Fibroblast of lung (primary cell): ENCODE measurements around the gene NAB1. TPM values are rescaled to one million over a fixed set of nuclear protein-coding genes. Genes with fewer than 3 reads are reported as not detected.

Experiments used
- DNase-seq, 2 donors: peaks; one replicate each; pipeline versions ENCODE4 v3.0.0 to v3.0.0-alpha.2; 2010; ENCODE audit warnings: low read depth in 2 of 2
- H2AFZ ChIP-seq: 2 replicates; pipeline ENCODE4 v1.5.1; 2012; ENCODE audit warnings: low read length, control low read depth, inconsistent platforms
- H3K27ac ChIP-seq: 2 replicates; pipeline ENCODE4 v1.5.1; 2011; ENCODE audit warnings: low read length, control low read depth; ENCODE audit not compliant: insufficient read depth
- H3K27me3 ChIP-seq: 2 replicates; pipeline ENCODE4 v1.5.1; 2011; ENCODE audit warnings: mild to moderate bottlenecking, low read length; ENCODE audit not compliant: control insufficient read depth, insufficient read depth
- H3K36me3 ChIP-seq: 2 replicates; pipeline ENCODE4 v1.5.1; 2011; ENCODE audit warnings: low read length; ENCODE audit not compliant: control insufficient read depth, insufficient read depth
- H3K4me1 ChIP-seq: 2 replicates; pipeline ENCODE4 v1.5.1; 2011; ENCODE audit warnings: low read length; ENCODE audit not compliant: control insufficient read depth, insufficient read depth; ENCODE audit errors: extremely low read depth
- H3K4me2 ChIP-seq: 2 replicates; pipeline ENCODE4 v1.5.1; 2011; ENCODE audit warnings: low read length, control low read depth; ENCODE audit not compliant: insufficient read depth; ENCODE audit errors: extremely low read depth
- H3K4me3 ChIP-seq, 4 experiments: fragments of 200-600 bp in 1 of 4; sonication (generic) in 1 of 4; replicated peaks in 1 of 4; 2 replicates each; pipeline ENCODE4 v1.5.1; 2011 to 2016; ENCODE audit warnings: low read length in 4 of 4, low read depth in 3 of 4, mild to moderate bottlenecking in 3 of 4, control low read depth in 2 of 4, inconsistent platforms in 1 of 4, mixed read lengths in 1 of 4; ENCODE audit not compliant: insufficient read depth in 1 of 4; ENCODE audit errors: control extremely low read depth in 1 of 4
- H3K79me2 ChIP-seq: 2 replicates; pipeline ENCODE4 v1.5.1; 2012; ENCODE audit warnings: mild to moderate bottlenecking, low read length, inconsistent platforms; ENCODE audit not compliant: control insufficient read depth, insufficient read depth
- H3K9ac ChIP-seq: 2 replicates; pipeline ENCODE4 v1.5.1; 2011; ENCODE audit warnings: mild to moderate bottlenecking, low read length, control low read depth; ENCODE audit not compliant: insufficient read depth
- H3K9me3 ChIP-seq: 2 replicates; pipeline ENCODE4 v1.5.1; 2012; ENCODE audit warnings: low read depth, low read length; ENCODE audit not compliant: control insufficient read depth, insufficient read depth
- H4K20me1 ChIP-seq: 2 replicates; pipeline ENCODE4 v1.5.1; 2011; ENCODE audit warnings: low read length; ENCODE audit not compliant: control insufficient read depth, insufficient read depth; ENCODE audit errors: extremely low read depth
- EZH2 ChIP-seq: IDR thresholded peaks from 2 replicates; pipeline ENCODE4 v1.5.1; 2012; ENCODE audit warnings: low read length, control low read depth, mild to moderate bottlenecking; ENCODE audit errors: missing control alignments
- polyA plus RNA-seq, 2 donors: library from polyadenylated mRNA; depleted of rRNA in 1 of 2; stranded (reverse) in 1 of 2; unstranded in 1 of 2; fragments of >200 nt; gene quantifications; 2 replicates each; pipeline ENCODE4 v1.2.1, GENCODE V29; 2011 to 2012; ENCODE audit warnings: missing spikeins in 1 of 2
- total RNA-seq: library from RNA; depleted of rRNA; stranded (reverse); fragments of >200 nt; gene quantifications from 2 replicates; pipeline ENCODE4 v1.2.1, GENCODE V29; 2014
- TF ChIP-seq, protein P1 (sequence below), 2 donors: IDR thresholded peaks in 1 of 2; conservative IDR thresholded peaks in 1 of 2; 1 replicate in 1 of 2; 2 replicates in 1 of 2; pipeline ENCODE4 v1.5.1; 2011 to 2012; ENCODE audit warnings: low read length in 2 of 2, control low read depth in 1 of 2, inconsistent platforms in 1 of 2, low read depth in 1 of 2, mild to moderate bottlenecking in 1 of 2

The NAB1 gene
- total and polyA plus RNA-seq, 2 donors (not counting 1 experiment from before 2014, with no cell fraction given), result 18.3 to 46.6 TPM

DNA sequence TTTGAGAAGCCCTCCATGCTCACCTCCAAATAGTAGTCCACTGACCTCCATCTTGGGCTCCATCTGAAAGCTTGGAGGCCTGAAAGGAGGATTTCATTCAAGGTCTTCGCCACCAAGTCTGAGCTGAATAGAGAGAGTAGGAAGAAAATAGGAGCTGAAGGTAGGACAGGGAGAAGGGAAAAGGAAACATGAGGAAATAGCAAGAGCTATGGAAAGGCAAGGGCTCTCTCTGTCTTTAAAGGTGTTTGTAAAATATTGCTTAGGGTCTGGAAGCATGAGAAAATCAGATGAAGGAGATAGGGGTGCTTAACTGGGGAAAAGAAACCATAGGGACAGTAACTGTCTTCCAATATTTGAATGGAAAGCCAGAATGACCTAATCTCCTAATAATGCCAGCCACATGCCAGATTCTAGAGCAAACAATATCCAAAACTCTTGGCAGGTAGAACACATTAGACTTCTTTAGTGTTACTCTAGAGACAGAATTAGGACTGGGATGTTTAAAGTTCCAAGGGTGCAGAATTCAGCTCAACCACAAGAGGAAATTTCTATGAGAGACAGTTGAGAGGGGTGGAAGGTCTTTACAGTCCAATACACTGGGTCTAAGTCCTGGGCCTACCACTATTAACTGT is 67.4 kb downstream of the NAB1 start:
- DNase-seq, result peak in 1 of 2 donors; percentile 47
- Histone ChIP-seq H3K9me3 (no peaks in the 10 kb centered on the region), H3K79me2 (no peaks in the 10 kb centered on the region), H3K4me3 (no peak overlapping the region), H3K4me1 (no peaks in the 10 kb centered on the region), H3K9ac (no peak overlapping the region), H3K27ac (no peak overlapping the region), H2AFZ (no peak overlapping the region), H3K4me2 (no peak overlapping the region), H4K20me1 (no peaks in the 10 kb centered on the region), H3K27me3 (no peaks in the 10 kb centered on the region), H3K36me3 (no peaks in the 10 kb centered on the region)
- no peak for TF ChIP-seq EZH2
- TF ChIP-seq, protein P1, sequence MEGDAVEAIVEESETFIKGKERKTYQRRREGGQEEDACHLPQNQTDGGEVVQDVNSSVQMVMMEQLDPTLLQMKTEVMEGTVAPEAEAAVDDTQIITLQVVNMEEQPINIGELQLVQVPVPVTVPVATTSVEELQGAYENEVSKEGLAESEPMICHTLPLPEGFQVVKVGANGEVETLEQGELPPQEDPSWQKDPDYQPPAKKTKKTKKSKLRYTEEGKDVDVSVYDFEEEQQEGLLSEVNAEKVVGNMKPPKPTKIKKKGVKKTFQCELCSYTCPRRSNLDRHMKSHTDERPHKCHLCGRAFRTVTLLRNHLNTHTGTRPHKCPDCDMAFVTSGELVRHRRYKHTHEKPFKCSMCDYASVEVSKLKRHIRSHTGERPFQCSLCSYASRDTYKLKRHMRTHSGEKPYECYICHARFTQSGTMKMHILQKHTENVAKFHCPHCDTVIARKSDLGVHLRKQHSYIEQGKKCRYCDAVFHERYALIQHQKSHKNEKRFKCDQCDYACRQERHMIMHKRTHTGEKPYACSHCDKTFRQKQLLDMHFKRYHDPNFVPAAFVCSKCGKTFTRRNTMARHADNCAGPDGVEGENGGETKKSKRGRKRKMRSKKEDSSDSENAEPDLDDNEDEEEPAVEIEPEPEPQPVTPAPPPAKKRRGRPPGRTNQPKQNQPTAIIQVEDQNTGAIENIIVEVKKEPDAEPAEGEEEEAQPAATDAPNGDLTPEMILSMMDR (conservative IDR thresholded peaks at IDR 0.05 in 1 of 2, IDR thresholded peaks at IDR 0.05 in 1 of 2; ENCODE audit: low read depth in 1 of 2, low read length in 2 of 2), result no peak

GRCh38 chr2:190717306-190717705 is 68.4 kb downstream of the NAB1 start:
- no peaks in the 10 kb centered on the region for H3K36me3 ChIP-seq
- no peaks in the 10 kb centered on the region for H3K79me2 ChIP-seq
- H3K27me3 ChIP-seq, result no peaks in the 10 kb centered on the region
- DNase-seq, result no peak
- H3K4me2 ChIP-seq, result no peak overlapping the region
- no peak overlapping the region for H3K4me3 ChIP-seq
- no peaks in the 10 kb centered on the region for H3K9me3 ChIP-seq
- no peaks in the 10 kb centered on the region for H3K4me1 ChIP-seq
- H3K27ac ChIP-seq, result no peak overlapping the region
- H2AFZ ChIP-seq, result no peak overlapping the region
- no peak overlapping the region for H3K9ac ChIP-seq
- no peak for TF ChIP-seq EZH2
- TF ChIP-seq, protein P1 (conservative IDR thresholded peaks at IDR 0.05 in 1 of 2, IDR thresholded peaks at IDR 0.05 in 1 of 2; ENCODE audit: low read depth in 1 of 2, low read length in 2 of 2), result no peak
- H4K20me1 ChIP-seq, result no peaks in the 10 kb centered on the region

DNA sequence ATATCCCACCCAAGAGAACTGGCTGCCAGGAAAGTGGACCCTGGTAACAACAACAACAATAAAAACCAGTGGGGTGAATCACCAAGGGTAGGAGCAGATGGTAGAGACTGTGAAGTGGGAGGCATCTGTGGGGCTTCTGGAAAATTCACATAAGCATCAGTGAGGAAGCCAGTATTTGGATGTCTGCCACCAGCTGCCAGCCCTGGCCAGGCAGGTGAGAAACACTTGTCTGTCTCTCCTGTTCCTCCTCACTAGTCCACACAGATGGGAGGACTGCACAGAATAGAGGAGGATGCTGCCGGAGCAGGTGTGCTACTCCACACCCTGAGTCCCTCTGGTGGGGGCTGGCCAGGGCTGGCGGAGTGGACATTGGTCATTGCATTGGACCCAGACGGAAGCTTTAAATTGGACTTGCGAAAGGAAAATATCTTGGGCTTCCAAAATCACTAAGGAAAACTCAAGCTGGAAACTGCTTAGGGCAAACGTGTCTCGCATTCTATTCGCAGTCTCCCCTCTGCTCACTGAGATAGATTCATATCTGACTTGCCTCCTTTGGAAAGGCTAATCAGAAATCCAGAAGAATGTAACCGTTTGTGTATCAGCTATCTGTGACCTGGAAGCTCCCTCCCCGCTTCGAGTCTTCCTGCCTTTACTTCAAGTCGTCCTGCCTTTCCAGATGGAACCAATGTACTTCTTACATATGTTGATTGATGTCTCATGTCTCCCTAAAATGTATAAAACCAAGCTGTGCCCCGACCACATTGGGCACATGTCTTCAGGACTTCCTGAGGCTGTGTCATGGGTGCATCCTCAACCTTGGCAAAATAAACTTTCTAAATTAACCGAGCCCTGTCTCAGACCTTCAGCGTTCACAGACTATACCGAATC is 69.1 kb downstream of the NAB1 start:
- H3K36me3 ChIP-seq, result no peaks in the 10 kb centered on the region

More for the DNA sequence above, 69.1 kb downstream of the NAB1 start:
- H4K20me1 ChIP-seq, result no peaks in the 10 kb centered on the region
- H3K4me3 ChIP-seq, result no peak overlapping the region
- H3K4me1 ChIP-seq, result no peaks in the 10 kb centered on the region
- peak in 1 of 2 donors; percentile 6 for DNase-seq
- no peaks in the 10 kb centered on the region for H3K79me2 ChIP-seq
- TF ChIP-seq, protein P1 (conservative IDR thresholded peaks at IDR 0.05 in 1 of 2, IDR thresholded peaks at IDR 0.05 in 1 of 2; ENCODE audit: low read depth in 1 of 2, low read length in 2 of 2), result no peak
- no peak for TF ChIP-seq EZH2
- H3K27me3 ChIP-seq, result no peaks in the 10 kb centered on the region
- no peak overlapping the region for H2AFZ ChIP-seq
- H3K4me2 ChIP-seq, result no peak overlapping the region
- no peak overlapping the region for H3K9ac ChIP-seq
- H3K27ac ChIP-seq, result no peak overlapping the region
- H3K9me3 ChIP-seq, result no peaks in the 10 kb centered on the region
